ENCODE data around the gene RPL12. TPM values are rescaled to one million over a fixed set of nuclear protein-coding genes. Genes with fewer than 3 reads are reported as not detected.

The RPL12 gene
- total RNA-seq, 4 donors from 2014 or later: 1,054 to 2,042 (median 1,540) TPM

DNA sequence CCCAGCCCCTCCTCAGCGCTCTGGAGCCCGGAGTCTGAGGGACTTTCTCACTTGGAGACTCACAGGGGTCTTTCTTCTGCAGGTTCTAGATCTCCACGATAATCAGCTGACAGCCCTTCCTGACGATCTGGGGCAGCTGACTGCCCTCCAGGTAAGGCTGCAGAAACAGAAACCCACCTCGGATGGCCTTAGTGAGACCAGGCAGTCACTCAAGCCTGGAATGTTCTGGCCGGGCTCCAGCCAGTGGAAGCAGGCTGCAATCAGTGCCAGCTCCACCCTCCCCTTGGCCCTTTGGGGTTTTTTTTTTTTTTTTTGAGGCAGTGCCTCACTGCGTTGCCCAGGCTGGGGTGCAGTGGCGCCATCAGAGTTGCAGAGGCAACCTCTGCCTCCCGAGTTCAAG, 7.7 kb upstream of the RPL12 start:
- intact Hi-C loops (cut with DNase I; ENCODE audit: low total_unique reads): no loop called here
- no peak overlapping the region for H3K27ac ChIP-seq
- TF ChIP-seq POLR2A (IDR thresholded peaks at IDR 0.05) (no peak), EP300 (IDR thresholded peaks at IDR 0.05; ENCODE audit: low read depth) (no peak)
- TF ChIP-seq, protein P1, sequence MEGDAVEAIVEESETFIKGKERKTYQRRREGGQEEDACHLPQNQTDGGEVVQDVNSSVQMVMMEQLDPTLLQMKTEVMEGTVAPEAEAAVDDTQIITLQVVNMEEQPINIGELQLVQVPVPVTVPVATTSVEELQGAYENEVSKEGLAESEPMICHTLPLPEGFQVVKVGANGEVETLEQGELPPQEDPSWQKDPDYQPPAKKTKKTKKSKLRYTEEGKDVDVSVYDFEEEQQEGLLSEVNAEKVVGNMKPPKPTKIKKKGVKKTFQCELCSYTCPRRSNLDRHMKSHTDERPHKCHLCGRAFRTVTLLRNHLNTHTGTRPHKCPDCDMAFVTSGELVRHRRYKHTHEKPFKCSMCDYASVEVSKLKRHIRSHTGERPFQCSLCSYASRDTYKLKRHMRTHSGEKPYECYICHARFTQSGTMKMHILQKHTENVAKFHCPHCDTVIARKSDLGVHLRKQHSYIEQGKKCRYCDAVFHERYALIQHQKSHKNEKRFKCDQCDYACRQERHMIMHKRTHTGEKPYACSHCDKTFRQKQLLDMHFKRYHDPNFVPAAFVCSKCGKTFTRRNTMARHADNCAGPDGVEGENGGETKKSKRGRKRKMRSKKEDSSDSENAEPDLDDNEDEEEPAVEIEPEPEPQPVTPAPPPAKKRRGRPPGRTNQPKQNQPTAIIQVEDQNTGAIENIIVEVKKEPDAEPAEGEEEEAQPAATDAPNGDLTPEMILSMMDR (IDR thresholded peaks at IDR 0.05): no peak
- no peaks in the 10 kb centered on the region for H3K9me3 ChIP-seq
- no peaks in the 10 kb centered on the region for H3K27me3 ChIP-seq
- 82 to 100% methylated on average over 1 to 9 of the region's 9 CpGs for WGBS, 2 donors (ENCODE audit: low coverage in 1 of 2)
- H3K4me3 ChIP-seq: no peak overlapping the region
- DNase-seq: no peak
- H3K4me1 ChIP-seq: peaks cover 0 to 6% (median 3%) of the 10 kb centered on the region in 4 donors
- in situ Hi-C loops (cut with MboI; ENCODE audit: low pct_ligation_motif_present in 1 of 4, low pct_unique_long_range_greater_than_20kb in 1 of 4, low sequenced_read_pairs in 3 of 4): no loop called here
- H3K36me3 ChIP-seq: peaks cover 0 to 38% (median 21%) of the 10 kb centered on the region in 4 donors

DNA sequence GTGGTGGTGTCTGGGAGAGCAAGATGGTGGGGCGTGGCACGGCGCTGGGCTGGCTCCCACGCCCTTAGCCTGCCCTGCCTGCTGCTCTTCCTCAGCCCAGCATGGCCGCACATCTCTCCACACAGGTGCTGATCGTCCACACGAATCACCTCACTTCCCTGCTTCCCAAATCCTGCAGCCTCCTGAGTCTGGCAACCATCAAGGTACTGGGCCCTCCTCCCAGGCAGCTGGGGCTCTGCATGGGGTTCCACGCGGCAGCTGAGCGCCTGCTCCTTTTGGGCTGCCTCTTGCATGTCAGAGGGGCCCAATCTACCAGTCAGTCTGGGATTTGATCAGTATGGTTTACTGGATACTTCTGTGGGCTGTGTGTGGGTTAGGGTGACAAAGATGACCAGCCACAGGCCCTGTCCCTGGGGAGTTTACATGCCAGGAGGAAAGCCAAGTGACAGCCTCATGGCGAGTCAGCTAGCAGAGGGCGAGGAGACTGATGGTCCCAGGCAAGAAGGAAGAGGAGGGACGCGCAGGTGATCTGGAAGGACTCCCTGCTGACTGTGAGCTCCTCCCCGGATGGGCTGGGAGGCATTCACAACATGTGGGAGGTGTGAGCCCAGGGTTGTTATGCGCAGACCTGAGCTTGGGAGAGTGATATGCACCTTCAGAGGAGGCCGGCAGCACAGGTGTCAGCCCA, 6.1 kb upstream of the RPL12 start:
- in situ Hi-C loops (cut with MboI; ENCODE audit: low pct_ligation_motif_present in 1 of 4, low pct_unique_long_range_greater_than_20kb in 1 of 4, low sequenced_read_pairs in 3 of 4): no loop called here
- WGBS, 2 donors (ENCODE audit: low coverage in 1 of 2): 86 to 89% methylated on average over 6 to 17 of the region's 17 CpGs
- DNase-seq: no peak
- Histone ChIP-seq H3K27ac (no peak overlapping the region), H3K36me3 (peaks cover 0 to 33% (median 18%) of the 10 kb centered on the region in 4 donors), H3K9me3 (no peaks in the 10 kb centered on the region), H3K4me3 (no peak overlapping the region), H3K4me1 (peaks cover 7 to 16% (median 14%) of the 10 kb centered on the region in 4 donors), H3K27me3 (no peaks in the 10 kb centered on the region)
- intact Hi-C loops (cut with DNase I; ENCODE audit: low total_unique reads): no loop called here
- TF ChIP-seq POLR2AphosphoS5 (IDR thresholded peaks at IDR 0.05) (no peak), POLR2A (IDR thresholded peaks at IDR 0.05) (no peak), EP300 (IDR thresholded peaks at IDR 0.05; ENCODE audit: low read depth) (no peak)
- TF ChIP-seq, protein P1 (IDR thresholded peaks at IDR 0.05): no peak

DNA sequence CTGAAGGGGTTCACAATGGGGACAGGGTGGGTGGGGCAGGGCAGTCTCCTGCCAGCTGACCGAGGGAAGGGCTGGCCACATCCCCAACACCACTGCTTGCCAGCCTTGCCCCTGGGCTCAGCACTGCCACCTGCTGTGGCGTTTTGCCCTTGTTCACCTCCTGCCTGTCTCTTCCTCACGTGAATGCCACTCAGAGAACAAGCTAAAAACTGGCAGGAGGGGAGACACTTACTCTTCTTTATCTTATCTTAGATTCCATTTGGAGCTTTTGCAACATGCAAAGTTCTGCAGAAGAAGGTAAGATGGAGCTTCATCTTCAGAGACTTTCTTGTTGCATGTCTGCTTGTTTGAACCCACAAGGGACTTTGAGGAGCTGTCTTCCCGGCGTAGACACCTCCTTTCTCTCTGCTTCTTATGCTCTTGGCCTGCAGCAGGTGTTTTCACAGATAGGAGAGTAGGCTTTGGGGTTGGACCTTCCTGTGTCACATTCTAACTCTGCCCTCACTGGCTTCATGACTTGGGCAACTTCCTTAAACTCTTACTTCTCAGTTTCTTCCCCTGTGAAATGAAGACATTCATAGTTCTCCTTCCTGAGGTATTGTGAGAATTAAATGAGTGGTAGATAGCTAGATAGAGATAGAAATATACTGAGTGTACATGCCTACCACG, 4.3 kb upstream of the RPL12 start:
- Histone ChIP-seq H3K27me3 (no peaks in the 10 kb centered on the region), H3K4me1 (peaks cover 11 to 22% (median 21%) of the 10 kb centered on the region in 4 donors), H3K4me3 (no peak overlapping the region), H3K9me3 (no peaks in the 10 kb centered on the region), H3K27ac (peak overlapping the region in 1 of 4 donors; percentile 28), H3K36me3 (peaks cover 0 to 18% (median 8%) of the 10 kb centered on the region in 4 donors)
- peak; percentile 47 for DNase-seq
- in situ Hi-C loops (cut with MboI; ENCODE audit: low pct_ligation_motif_present in 1 of 4, low pct_unique_long_range_greater_than_20kb in 1 of 4, low sequenced_read_pairs in 3 of 4): no loop called here
- no peak for TF ChIP-seq POLR2A (IDR thresholded peaks at IDR 0.05)
- TF ChIP-seq EP300 (IDR thresholded peaks at IDR 0.05; ENCODE audit: low read depth): no peak
- TF ChIP-seq, protein P1 (IDR thresholded peaks at IDR 0.05): peak; percentile 24 to 51 (median 33)
- 51 to 69% methylated on average over 5 to 6 of the region's 6 CpGs for WGBS, 2 donors (ENCODE audit: low coverage in 1 of 2)
- intact Hi-C loops (cut with DNase I; ENCODE audit: low total_unique reads): no loop called here

DNA sequence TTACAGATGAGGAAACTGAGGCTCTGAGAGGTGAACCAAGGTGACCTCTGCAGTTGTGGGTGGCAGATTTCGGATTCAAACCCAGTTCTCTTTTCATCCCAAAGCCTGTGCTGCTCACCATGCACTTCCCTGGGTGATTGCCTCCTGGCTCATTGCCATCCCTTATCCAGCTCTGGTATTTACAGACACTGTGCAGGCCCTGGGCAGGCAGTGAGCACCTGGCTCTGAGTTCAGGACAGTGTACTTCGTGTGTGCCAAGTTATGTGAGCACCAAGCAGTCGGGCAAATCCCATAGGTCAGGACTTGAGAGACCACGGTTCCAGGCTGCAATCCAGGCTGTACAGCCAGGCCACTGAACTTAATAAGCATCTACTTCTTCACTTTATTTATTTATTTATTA, 1.5 kb upstream of the RPL12 start:
- Histone ChIP-seq H3K4me3 (peak overlapping the region in 1 of 4 donors; percentile 61), H3K9me3 (no peaks in the 10 kb centered on the region), H3K27ac (peak overlapping the region; percentile 94 to 98 (median 94)), H3K27me3 (no peaks in the 10 kb centered on the region), H3K4me1 (peaks cover 20 to 41% (median 35%) of the 10 kb centered on the region in 4 donors), H3K36me3 (peaks cover 0 to 22% (median 5%) of the 10 kb centered on the region in 4 donors)
- intact Hi-C loops (cut with DNase I; ENCODE audit: low total_unique reads) (loop anchor here (2.0 kb wide), 1 partner anchor 56 kb away; the partner anchor contains the start of gene SLC2A8), in situ Hi-C loops (cut with MboI; ENCODE audit: low pct_ligation_motif_present in 1 of 4, low pct_unique_long_range_greater_than_20kb in 1 of 4, low sequenced_read_pairs in 3 of 4) (no loop called here)
- TF ChIP-seq POLR2AphosphoS5 (IDR thresholded peaks at IDR 0.05) (peak; percentile 52 to 74 (median 56)), EP300 (IDR thresholded peaks at IDR 0.05; ENCODE audit: low read depth) (no peak)
- peak; percentile 85 for DNase-seq
- WGBS, 2 donors (ENCODE audit: low coverage in 1 of 2): 0 to 39% methylated on average over 1 to 4 of the region's 4 CpGs
